GM18868 (cell line): ENCODE results near the gene BLCAP.
"Not testable (repeated sequence)": the region's sequence is repeated elsewhere in the genome, so short reads cannot be mapped to it uniquely, and the experiment has no call there.

Experiments used
- ATAC-seq: cut with Tn5 transposase; IDR thresholded peaks from one replicate; pipeline ENCODE4 v1.9.1; 2021; ENCODE audit warnings: mild to moderate bottlenecking, moderate library complexity; ENCODE audit not compliant: unreplicated experiment

BLCAP gene

DNA sequence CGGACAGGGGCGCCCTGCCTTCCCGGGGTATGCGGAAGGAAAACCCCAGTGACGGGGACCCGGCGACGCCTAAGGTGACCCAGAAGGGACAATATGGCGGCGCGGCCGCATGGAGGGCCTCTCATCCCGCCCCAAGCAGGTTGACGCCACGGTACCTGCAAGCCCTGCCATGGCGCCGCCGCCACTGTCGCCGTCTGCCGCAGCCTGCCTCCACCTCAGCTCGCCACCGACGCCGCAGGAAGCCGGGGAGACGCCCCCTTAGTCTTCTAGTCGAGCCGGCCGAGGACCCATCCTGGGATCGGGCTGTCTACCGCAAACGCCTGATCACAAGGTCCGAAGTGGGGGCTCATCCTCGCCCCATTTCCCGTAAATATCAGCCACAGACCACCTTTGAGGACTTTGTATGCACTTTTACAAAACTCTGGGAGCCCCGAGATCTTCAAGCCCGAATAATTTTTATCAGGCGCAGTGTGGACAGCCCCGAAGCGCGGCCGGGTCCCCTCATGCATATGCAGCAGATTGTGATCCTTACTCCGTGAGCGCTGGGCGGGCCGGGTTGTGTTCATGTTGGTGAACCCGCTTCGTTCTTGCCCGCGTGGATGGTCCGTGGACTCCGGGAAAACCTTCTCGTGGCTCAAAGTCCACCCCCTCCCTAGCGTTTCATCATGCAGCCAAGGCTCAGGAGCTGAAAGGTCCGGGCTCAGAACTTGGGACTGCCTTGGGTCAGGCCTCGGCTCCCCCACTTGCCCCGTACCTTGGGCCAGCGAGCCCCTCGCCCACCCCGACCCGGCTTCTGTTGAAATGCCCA is at the start of gene BLCAP:
Gene BLCAP, minus strand, starts transcription at position 239 of the 808 bp plus-strand sequence. CDS start 8,702 bp downstream, outside the sequence.
- ATAC-seq, result peak; percentile 65

- ATAC-seq, result not testable (repeated sequence)
These were observed 49.8 kb upstream of the BLCAP start for GRCh38 chr20:37577436-37577835.

GRCh38 chr20:37576911-37577310 is 49.2 kb upstream of the BLCAP start:
- ATAC-seq, result no peak

DNA sequence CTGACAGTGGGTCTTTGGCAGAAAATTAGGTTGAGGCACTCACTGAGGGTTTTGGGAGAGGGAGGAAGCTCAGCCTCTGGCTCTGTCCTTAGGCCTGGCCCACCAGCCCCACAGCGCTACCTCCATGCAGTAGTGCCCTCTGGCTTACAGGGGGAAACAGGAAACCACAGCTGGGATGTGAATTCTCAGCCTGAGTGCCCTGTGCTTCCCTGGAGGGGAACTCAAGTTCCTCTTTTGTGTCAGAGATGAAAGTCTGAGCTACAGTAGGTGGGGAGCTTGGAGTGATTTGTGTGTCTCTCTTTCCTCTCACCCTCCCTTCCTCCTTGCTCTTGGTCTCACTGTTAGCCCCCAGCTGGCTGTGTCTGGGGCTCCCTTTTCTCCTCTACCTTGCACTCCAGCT is 48.2 kb upstream of the BLCAP start:
- no peak for ATAC-seq

DNA sequence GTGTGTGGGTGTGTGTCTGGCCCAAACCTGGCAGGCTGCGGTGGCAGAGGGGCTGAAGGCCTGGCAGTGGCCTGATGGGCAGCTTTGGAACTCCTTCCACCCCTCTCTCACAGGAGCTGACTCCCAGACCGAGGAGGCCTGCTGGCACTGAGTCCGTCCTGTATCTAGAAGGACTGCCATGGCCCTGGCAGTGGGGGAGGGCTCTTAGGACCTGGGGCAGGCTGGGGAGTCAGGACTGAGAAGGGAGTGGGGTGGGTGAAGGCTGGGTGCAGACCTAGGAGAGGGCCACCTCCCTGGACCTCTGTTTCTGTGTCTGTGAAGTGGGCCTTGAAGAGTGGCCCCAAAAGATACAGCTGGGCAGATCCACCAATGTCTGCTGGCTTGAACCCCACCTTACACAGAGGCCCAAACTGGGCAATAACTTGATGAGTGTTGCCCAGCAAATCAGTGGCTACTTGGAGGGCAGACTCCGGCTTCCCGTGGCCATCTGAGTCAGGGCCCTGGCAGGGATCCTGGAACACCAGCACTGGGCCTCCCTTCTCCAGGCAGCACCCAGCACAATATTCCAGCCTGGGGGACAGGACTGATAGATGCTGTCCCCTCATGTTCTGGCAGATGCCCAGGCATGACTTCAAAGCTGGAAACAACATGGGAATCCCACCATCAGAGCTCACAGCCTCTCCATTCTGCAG is 46.7 kb upstream of the BLCAP start:
- ATAC-seq, result no peak

- no peak for ATAC-seq
These were observed 46.0 kb upstream of the BLCAP start for GRCh38 chr20:37573626-37574198.

DNA sequence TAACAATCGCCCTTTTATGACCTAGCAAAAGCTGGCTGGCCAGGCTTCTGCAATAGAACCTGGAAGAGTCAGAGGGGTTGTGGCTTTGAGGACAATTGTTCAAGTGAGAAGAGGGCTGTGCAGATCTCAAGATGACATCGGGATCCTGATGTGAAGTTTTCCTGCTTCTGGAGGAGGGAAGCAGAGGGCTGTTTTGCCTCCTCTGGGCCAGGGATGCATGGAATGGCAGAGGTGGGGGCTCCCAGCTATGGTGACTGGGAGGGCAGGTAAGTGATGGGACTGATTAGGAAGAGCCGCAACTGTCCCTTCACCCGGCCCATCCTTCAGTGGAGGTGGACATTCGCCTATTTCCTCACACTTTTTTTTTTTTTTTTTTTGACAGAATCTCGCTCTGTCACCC is 43.4 kb upstream of the BLCAP start:
- ATAC-seq, result no peak

DNA sequence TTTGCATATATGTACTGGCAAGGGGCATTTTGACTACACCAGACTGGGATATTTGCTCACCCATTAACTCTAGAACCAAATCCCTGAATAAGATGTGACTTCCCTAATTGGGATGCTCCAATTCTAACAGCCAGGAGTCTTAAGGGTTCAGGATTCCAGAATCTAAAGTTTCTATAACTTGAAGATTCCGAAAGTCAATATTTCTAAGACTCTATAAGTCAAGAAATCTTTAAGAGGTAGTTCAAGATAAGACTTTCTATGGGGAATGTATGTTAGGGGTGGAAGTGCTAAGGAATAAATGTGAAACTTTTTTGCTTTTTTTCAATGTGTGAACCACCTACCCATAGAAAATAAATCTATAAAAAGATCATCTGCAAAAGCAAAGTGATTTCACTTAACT is 42.7 kb upstream of the BLCAP start:
- ATAC-seq, result no peak

GRCh38 chr20:37567671-37568588 is 40.3 kb upstream of the BLCAP start:
- no peak for ATAC-seq

DNA sequence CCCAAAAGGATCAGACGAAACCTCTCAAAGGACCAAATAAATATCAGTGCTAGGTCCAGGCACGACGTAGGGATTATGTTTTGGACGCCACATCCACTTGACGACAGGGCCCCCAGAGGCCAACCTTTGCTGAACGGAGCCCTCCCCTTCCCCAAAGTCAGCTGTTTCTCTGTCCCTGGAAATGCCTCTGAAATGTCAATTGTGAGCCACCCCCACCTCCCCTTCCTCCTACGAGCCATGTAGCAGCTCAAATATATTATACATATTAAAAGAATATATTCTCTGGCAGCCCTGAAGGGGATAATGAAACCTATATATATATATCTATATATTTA is 39.6 kb upstream of the BLCAP start:
- no peak for ATAC-seq

DNA sequence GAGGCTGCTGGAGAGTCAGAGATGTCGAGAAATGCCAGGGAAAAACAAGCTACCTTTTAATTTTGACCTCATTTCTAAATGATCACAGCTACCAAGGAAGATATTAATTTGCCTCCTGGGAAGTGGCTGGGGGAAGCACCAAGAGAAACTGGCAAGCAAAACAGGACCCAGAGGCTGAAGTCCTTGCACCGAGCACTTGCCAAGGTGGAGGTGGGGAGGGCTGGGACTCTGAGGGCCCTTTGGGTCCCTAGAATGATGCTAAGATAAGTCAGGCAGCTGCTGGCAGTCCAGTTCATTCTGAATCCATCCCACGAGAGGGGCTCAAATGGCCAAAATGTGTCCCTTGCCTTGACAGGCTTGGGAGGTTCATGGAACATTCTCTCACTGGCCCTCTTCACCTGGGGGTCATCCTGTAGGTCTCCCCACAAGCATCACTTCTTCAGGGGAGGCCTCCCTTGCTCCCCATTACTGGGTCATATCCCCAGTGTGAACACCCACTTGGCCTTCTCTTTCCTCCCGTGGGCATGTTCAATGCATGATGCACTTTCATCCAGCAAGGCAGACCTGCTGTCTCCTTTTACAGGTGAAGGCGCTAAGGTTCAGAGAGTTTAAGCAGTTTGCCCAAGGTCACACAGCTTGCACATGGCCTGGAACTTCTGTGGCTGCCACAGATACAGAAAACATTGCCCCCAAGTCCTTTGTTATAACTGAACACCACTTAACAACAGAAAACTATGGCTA is 39.1 kb upstream of the BLCAP start:
- no peak for ATAC-seq

- ATAC-seq, result no peak
These were observed 37.6 kb upstream of the BLCAP start for GRCh38 chr20:37565134-37565811.

GRCh38 chr20:37564388-37565133 is 36.9 kb upstream of the BLCAP start:
- no peak for ATAC-seq

GRCh38 chr20:37564016-37564387 is 36.3 kb upstream of the BLCAP start:
- no peak for ATAC-seq

GRCh38 chr20:37562695-37563480 is 35.2 kb upstream of the BLCAP start:
- no peak for ATAC-seq

- ATAC-seq, result no peak
These were observed 33.0 kb upstream of the BLCAP start for GRCh38 chr20:37560629-37561028.

GRCh38 chr20:37559312-37560027 is 31.8 kb upstream of the BLCAP start:
- ATAC-seq, result no peak

DNA sequence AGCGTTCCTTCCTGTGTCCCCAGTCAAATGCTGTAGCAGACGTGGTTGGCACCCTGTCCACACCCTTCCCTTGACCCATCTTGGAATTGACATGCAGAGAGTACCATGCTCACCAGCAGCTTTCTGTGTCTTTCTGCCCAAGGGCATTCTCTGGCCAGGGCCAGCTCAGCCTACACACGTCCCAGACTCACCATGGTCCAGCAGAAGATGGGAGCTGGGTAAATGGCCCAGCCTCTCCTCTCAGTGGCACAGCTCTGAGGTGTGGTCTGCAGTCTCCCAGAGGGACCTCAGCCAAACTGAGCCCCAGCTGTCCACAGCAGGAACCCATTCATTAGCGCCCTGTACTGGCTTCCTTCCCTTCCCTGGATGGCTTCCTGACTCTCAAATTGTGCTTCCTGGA is 31.1 kb upstream of the BLCAP start:
- ATAC-seq, result no peak
